IPS-18c (cell line): ENCODE data around the gene FOXI2.

ENCODE experiments used
- H3K4me3 ChIP-seq: 2 replicates; pipeline ENCODE4 v1.7.0; 2013; ENCODE audit warnings: low read depth, mild to moderate bottlenecking, low read length, moderate library complexity; ENCODE audit not compliant: insufficient read depth
- H3K9me3 ChIP-seq: one replicate; pipeline ENCODE4 v1.6.1; 2013; ENCODE audit warnings: mild to moderate bottlenecking, low read length, moderate library complexity; ENCODE audit not compliant: control insufficient read depth, insufficient read depth

Gene FOXI2

DNA sequence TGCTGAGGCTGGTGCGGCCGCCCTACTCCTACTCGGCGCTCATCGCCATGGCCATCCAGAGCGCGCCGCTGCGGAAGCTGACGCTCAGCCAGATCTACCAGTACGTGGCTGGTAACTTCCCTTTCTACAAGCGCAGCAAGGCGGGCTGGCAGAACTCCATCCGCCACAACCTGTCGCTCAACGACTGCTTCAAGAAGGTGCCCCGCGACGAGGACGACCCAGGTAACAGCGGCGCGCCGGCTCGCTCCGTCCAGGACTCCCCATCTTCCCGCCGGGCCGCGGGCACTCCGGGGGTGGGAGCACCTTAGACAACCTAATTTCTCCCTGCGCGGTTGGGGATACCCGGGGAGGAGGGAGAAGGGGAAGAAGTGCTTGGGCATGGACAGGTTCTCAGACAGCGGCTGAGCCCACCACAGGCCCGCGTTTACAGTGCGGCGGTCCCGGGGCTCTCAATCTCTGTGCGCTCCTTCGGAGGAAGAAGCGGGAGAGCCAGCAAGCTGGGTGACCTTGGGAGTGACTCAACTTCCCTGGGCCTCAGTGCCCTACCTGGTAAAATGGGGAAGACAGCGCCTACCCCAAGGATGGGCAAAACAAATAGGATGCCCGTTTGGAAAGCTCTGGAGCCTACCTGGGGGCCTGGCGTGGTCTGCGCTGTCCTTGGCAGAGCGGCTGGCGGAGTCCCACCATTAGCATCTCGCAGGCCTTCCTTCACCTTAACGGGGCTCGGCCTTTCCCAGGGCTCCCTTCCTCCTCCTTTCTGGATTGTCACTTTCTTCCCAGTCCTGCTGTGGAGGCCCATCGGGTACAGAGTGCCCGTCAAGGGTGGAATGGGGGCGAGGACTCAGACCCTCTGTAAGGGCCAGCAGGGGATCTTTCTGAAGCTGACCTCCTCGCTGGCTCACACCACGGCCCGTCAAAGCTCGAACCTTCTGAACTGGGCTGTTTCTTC is 852 bp downstream of the FOXI2 start:
- Histone ChIP-seq H3K4me3 (peak overlapping the region; percentile 57), H3K9me3 (peaks cover 2% of the 10 kb centered on the region)

DNA sequence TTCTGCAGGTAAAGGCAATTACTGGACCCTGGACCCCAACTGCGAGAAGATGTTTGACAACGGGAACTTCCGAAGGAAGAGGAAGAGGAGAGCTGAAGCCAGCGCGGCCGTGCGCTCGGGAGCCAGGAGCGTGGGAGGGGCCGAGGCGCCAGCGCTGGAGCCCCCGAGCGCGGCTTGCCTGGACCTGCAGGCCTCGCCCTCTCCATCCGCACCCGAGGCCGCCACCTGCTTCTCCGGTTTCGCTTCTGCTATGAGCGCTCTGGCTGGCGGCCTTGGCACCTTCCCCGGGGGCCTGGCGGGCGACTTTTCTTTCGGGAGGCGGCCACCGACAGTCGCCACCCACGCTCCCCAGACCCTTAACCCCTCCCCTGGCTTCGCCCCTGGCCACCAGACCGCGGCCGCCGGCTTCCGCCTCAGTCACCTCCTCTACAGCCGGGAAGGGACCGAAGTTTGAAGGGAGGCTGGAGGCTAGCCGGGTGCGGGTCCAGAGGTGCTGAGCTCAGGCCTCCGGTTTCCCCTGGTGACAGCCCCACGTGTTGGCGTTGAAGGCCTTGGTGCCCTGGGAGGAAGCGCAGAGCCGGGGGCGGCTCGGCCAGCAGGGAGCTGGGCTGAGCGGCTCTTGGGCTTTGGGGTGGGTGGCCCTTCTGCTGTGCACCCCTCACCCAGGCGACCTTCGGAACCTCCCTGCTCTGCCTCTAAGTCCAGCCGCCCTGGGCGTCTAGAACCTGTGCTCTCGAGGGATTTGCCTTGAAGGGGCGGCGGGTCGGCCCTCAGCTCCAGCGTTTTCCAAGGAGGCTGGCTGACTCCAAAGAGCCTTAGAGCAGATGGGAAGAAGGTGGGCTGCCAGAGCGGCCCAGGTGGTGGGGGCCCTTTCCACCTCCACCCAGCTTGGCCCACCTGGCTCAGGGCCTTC is 1.8 kb downstream of the FOXI2 start:
- H3K4me3 ChIP-seq = peak overlapping the region; percentile 57; the same call in 1 of the 2 replicates
- H3K9me3 ChIP-seq = peaks cover 2% of the 10 kb centered on the region

DNA sequence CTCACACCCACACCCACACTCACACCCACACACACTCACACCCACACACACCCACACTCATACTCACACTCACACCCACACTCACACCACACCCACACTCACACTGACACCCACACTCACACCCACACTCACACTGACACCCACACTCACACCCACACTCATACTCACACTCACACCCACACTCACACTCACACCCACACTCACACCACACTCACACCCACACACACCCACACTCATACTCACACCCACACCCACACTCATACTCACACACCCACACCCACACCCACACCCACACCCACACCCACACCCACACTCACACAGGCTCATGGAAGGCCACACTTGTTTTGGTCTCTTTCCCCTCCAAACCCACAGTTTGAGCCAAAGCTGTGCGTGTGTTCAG is 2.9 kb downstream of the FOXI2 start:
- peaks cover 2% of the 10 kb centered on the region for H3K9me3 ChIP-seq
- no peak overlapping the region for H3K4me3 ChIP-seq

DNA sequence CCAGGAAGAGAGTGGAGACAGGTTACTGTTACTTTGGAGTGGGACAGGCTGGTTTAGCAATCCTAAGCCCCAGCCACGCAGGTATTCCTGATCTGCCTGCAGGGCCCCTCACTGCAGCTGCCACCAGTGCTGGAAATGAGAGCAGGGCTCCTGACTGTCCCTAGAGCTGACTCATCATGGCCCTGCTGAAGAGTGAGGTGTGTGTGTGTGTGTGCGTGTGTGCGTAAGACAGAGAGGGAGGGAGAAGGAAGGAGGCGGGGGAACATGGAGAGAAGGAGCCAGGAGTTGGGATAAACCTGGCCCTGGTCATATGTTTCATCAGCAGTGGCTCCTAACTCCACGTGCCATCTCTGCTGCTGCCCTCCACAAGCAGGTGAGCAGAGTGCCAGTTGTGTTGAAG is 3.6 kb downstream of the FOXI2 start:
- Histone ChIP-seq H3K4me3 (no peak overlapping the region), H3K9me3 (no peaks in the 10 kb centered on the region)

DNA sequence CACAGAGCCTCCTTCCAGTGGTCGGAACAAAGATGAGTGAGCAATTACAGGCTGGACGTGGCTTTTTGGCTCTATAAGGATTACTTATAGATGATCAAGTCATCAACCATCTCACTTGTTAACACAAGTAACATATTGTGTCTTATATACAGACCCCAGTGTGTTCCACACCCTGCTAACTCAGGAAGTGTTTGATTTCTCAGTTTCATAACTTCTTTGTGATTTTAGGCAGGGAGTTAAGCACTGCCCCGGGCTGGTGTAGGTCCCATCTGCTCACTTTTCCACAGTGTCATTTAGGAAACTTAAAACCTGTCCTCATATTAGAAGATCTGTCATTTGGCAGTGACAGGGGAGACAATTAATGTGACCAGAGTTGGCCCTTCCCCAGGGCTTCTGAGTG is 6.2 kb downstream of the FOXI2 start:
- no peaks in the 10 kb centered on the region for H3K9me3 ChIP-seq
- no peak overlapping the region for H3K4me3 ChIP-seq

DNA sequence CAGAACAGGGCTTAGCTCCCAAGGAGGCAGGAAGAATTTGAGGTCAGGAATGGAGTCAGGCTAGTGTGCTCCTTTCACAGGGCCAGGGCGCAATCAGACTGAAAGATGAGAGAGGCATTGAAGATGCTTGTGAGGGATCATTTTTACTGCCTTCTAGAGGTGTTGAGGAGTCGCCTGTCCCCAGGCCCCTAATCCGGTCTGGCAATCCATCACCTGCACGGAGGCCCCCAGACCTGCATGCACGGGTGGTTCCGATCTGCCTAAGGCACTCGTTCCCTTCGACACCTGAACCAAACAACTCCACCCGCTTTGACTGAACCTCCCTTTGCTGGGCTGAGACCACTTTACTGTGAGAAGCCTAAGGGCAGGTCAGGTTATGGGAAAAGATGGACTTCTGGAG is 8.0 kb downstream of the FOXI2 start:
- Histone ChIP-seq H3K4me3 (no peak overlapping the region), H3K9me3 (no peaks in the 10 kb centered on the region)

- no peak overlapping the region for H3K4me3 ChIP-seq
- no peaks in the 10 kb centered on the region for H3K9me3 ChIP-seq
Observed at GRCh38 chr10:127745861-127746260, 8.9 kb downstream of the FOXI2 start.

- Histone ChIP-seq H3K9me3 (no peaks in the 10 kb centered on the region), H3K4me3 (no peak overlapping the region)
Observed at GRCh38 chr10:127755753-127756152, 18.8 kb downstream of the FOXI2 start.

DNA sequence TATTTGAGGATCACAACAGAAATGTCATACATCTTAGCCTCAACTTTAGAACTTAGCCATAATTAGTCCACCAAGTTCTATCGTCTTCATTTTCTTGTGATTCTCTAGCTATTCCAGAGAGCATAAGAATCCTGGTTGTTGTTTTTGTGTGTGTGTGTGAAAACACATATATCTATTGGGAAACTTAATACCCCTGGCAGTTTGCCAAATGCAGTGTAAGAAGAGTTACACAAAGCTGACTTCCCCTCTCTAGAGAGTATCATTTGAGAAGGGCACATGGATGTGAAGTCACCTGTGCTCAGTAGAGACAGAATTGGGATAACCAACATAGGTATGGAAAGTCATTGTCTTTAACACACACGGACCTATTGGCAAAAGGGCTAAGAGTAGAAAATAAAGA is 19.3 kb downstream of the FOXI2 start:
- H3K4me3 ChIP-seq = no peak overlapping the region

GRCh38 chr10:127757033-127757432 is 20.0 kb downstream of the FOXI2 start:
- no peaks in the 10 kb centered on the region for H3K9me3 ChIP-seq
- H3K4me3 ChIP-seq = no peak overlapping the region

More for the DNA sequence above, 19.3 kb downstream of the FOXI2 start:
- H3K9me3 ChIP-seq = no peaks in the 10 kb centered on the region

- no peak overlapping the region for H3K4me3 ChIP-seq
- H3K9me3 ChIP-seq = no peaks in the 10 kb centered on the region
Observed at GRCh38 chr10:127759276-127759675, 22.3 kb downstream of the FOXI2 start.

DNA sequence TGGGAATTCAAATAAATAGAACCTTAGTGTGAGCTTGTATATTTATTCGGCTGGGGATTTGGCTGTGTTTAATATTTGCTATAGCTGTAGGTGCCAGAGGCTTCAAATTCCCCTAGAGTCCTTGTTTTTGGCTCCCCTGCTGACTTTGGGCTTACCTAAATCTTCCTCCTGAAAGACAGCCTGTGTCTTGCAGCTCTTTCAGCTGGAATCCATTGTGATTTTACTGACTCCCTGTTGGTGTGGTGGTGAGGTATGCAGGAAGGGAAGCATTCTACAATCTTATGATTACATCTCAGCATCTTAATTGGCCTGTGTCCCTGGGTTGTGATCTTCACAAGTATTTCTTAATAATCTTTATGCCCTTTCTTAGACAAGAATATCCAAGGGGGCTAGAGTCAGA is 25.9 kb downstream of the FOXI2 start:
- H3K9me3 ChIP-seq = no peaks in the 10 kb centered on the region
- H3K4me3 ChIP-seq = no peak overlapping the region

GRCh38 chr10:127774766-127775559 is 38.0 kb downstream of the FOXI2 start:
- Histone ChIP-seq H3K4me3 (no peak overlapping the region), H3K9me3 (no peaks in the 10 kb centered on the region)

DNA sequence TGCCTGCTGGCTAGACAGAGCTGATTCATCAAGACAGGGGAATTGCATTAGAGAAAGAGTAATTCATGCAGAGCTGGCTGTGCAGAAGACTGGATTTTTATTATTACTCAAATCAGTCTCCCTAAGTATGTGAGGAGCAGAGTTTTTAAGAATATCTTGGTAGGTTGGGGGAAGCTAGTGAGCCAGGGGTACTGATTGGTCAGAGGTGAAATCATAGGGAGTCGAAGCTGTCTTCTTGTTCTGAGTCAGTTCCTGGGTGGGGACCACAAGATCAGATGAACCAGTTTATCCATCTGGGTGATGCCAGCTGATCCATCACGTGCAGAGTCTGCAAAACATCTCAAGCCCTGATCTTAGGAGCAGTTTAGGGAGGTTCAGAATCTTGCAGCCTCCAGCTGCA is 39.8 kb downstream of the FOXI2 start:
- H3K9me3 ChIP-seq = no peaks in the 10 kb centered on the region
- H3K4me3 ChIP-seq = no peak overlapping the region

DNA sequence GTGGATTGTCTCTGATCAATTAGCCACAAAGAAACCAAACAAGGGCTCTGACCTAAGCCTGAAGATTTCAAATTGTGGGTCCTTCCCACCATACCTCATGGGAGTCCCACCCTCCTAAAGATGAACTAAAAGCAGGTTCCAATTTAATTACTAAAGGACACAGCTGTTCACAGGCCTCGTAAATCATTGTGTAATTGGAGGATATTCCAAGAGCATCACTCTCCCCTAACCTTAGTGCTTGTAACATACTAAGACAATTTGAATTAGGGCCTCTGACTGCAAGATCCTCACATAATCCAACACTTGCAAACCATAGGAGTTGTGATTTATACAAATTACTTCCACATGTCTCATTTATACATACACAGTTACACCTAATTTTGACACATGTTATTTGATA is 44.4 kb downstream of the FOXI2 start:
- no peak overlapping the region for H3K4me3 ChIP-seq
- H3K9me3 ChIP-seq = no peaks in the 10 kb centered on the region

GRCh38 chr10:127787873-127788272 is 50.9 kb downstream of the FOXI2 start:
- no peaks in the 10 kb centered on the region for H3K9me3 ChIP-seq
- H3K4me3 ChIP-seq = no peak overlapping the region

DNA sequence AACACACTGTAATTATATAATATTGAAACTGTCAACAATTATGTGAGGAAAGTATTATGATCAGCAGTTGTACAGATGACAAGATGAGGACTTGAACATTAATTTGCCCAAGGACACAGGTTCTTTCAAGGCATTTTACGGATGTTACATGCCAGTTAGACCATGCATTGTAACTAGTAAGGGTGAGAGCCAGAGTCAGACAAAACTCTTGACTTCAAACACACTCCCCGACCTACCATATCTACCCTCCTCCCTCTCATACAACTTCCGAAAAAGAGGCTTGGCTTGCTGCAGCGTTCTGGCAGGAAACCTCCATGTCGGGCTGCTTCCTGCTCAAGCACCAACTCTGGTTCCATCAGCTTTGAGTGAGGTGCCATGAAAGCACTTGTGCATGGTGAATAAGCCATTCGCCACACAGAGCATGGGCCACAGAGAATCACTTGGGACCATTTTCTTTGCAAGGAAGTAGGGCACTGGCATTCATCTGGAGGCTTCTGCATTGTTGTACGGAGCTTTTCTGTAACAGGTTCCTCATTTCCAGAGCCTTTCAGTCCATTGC is 53.2 kb downstream of the FOXI2 start:
- H3K4me3 ChIP-seq = no peak overlapping the region
- H3K9me3 ChIP-seq = no peaks in the 10 kb centered on the region
